Ecto neural progenitor cell (in vitro differentiated cells): ENCODE results near the gene SLC66A3.

Experiments used
- DNase-seq: peaks from one replicate; pipeline ENCODE4 v3.0.0-alpha.2; 2018; ENCODE audit warnings: low spot score

Gene SLC66A3

GRCh38 chr2:11134349-11134748 is 20.9 kb upstream of the SLC66A3 start:
- DNase-seq, result no peak

DNA sequence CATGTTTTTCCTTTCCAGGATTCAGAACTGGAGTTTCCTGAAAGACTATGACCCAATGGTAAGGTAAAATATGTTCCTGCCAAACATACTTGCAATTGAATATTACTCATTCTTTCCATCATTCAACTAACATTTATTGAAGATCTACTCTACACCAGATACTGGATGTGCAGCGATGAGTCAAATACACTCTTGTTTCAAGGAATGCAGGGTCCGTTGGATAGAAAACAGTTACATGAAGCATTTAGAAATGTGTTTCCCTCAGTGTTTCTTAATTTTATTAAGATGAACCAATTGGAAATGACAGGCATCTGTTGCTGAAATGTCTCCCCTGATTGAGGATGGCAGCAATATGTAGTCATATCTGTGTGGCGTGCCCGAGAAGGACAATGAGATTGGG is 14.8 kb upstream of the SLC66A3 start:
- DNase-seq, result no peak

DNA sequence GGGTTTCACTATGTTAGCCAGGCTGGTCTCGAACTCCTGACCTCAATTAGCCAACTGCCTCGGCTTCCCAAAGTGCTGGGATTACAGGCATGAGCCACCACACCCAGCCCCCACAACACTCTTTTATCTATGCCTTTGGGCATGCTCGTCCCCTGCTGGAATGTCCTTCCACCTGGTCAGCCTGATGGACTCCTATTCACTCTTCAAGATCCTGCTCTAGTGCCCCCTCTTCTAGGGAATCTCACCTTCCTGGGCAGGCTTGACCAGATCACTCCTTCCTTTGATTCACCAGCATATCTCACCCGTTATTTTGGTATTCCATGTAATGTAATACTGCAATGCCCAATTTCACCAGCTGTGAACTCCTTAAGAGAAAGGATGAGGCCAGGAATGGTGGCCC is 13.9 kb upstream of the SLC66A3 start:
- DNase-seq, result no peak

DNA sequence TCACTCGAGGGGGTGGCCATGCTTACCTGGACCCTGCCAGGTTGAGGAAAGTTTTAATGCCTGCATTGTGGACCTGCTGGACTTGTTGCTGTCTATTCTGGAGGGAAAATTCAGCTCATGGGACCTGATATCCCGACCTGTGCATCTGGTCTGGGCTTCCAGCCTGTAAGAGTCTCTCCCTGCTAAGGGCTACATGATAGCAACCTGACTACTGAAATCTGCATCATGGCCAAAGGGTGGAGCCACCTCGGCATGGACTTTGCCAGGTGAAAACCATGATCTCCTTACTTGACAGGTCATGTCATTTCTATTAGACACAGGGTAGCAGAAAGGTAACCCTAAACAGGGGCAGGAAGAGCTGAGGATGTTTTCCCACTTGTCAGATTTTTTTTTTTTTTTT is 12.9 kb upstream of the SLC66A3 start:
- DNase-seq, result no peak

DNA sequence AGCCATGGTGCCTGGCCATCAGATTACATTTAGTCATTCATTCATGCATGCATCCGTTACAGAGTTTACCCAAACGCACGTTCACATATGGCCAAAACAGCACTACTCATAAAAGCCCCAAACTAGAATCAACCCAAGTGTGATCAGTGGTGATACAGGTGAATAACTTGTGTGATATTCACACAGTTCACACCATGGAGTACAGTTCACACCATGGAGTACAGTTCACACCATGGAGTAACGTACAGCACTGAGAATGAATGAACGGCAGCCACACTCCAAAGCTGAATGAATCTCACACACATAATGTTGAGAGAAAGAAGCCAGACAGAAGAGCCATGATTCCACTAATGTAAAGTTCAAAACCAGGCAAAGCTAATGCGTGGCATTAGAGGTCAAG is 12.3 kb upstream of the SLC66A3 start:
- DNase-seq, result no peak

DNA sequence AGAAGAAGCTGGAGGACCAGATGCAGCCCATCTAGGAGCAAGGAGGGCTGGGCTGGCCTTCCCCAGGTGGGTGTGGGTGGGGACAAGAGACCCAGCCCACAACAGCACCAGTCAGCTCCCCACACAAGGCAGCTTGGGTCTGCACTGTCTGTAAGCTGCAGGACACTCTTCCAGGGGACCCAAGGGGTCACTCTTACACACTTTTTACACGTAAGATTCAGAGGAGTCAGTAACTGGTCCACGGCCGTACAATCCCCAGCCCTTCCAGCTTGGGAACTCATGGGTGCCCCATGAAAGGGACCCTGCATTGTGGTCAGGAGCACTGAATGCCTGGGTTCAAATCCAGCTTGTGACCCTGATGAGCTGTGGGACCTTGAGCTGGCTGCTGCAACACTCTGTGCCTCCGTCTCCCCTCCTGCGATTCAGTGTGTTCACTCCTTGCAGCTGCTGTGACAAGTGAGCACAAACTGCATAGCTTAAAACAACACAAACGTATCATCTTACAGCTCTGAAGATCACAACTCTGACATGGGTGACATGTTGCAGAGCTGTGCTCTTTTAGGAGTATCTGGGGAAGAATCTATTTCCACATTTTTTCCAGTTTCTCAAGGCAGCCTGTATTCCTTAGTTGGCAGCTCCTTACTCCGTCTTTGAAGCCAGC is 11.1 kb upstream of the SLC66A3 start:
- no peak for DNase-seq

DNA sequence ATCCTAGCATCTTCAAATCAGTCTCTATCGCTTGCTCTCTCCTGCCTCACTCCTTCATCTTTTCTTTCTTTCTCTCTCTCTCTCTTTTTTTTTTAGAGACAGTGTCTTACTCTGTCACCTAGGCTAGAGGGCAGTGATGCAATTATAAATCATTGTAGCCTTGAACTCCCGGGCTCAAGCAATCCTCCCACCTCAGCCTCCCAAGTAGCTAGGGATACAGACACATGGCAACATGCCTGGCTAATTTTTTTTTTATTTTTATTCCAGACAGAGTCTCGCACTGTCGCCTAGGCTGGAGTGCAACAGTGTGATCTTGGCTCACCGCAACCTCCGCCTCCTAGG is 10.6 kb upstream of the SLC66A3 start:
- DNase-seq, result no peak

DNA sequence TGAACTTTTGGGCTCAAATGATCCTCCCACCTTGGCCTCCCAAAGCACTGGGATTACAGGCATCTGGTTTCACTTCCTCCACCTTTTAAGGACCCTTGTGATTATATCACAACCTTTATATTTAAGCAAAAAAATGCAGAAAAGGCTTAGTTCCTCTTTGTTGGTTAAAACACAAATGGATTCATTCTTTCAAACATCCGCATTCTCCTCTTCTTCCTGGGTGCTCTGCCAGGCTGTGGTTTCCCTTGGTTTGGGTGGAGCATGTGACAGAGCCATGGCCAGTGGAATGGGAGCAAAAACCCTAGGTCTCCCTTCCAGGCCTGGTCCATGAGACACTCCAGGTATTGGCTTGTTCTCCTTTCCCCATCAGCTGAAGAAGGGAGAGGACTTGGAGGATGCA is 9.9 kb upstream of the SLC66A3 start:
- no peak for DNase-seq

GRCh38 chr2:11146076-11146475 is 9.2 kb upstream of the SLC66A3 start:
- no peak for DNase-seq

DNA sequence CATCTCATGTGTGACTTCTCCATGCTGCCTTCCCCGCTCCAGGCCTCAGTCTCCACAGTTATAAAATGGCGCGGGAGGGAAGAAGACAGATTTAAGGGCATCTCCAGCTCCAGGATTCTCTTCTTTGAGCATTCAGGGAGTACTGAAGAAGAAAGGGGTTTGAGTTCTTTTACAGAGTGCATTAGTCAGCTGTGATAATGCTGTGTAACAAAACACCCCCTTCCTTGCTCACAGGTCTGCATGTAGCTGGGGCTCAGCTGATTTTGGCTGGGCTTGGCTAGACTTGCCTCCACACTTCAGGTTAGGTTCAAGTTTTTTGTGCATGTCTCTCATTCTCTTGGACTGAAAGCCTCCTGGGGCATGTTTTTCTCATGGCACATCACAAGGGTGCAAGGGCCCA is 8.0 kb upstream of the SLC66A3 start:
- DNase-seq, result no peak

DNA sequence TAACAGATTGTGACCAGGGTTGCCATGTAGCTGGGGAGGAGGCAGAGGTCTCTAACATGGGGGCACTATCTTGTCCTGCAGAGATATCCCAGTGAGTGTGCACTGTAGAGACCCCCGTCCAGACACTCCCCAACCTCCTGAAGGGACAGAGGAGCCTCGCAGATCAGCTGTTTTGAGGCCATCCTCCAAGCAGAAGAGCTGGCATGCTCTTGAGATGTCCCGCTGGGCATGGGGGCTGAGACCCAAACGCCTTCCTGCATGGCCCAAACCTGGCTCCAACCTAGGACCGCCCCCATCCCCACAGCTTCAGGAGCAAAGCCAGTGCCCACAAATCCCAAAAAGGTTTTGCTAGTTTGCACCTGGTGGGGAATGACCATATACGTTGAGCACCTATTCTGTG is 2.7 kb upstream of the SLC66A3 start:
- DNase-seq, result no peak

GRCh38 chr2:11154016-11154922 is 998 bp upstream of the SLC66A3 start:
- DNase-seq, result no peak

- DNase-seq, result peak; percentile 99
These were observed 315 bp upstream of the SLC66A3 start for GRCh38 chr2:11154923-11155380.

DNA sequence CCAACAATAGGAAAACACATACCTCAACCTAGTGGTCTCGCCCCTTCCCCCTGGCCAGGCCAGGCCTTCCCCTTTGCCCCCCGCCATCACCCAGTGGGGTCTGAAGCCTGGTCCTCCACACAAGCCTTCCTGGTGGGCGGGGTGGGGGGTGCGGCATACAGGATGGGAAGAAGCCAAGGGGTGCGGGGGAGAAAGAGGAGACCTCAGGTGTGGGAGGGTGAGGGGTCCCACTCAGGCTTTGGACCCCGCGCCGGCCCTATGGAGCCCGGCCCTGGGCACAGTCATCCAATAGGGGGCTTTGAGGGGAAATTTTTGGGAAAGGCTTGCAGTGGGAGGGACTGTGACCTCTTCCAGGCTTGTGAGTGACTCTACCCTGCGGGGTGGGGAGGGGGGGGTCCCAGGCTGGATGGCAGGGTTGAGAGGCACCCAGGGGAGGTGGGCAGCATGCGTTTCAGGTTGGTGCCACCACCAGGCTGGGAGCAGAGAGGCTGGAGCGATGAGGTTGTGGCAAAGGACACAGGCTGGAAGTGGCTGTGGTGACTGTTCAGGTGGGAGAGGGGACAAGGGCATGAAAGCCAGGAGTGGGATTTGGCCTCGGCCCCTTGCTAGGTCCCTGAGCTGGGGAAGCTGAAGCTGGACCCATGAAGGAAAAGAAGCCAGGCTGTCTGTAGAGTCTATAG is 1.3 kb downstream of the SLC66A3 start:
- DNase-seq, result no peak

- DNase-seq, result no peak
These were observed 2.0 kb downstream of the SLC66A3 start for GRCh38 chr2:11157296-11157695.

- no peak for DNase-seq
These were observed 2.5 kb downstream of the SLC66A3 start for GRCh38 chr2:11157731-11158130.

- DNase-seq, result no peak
These were observed 3.8 kb downstream of the SLC66A3 start for GRCh38 chr2:11158916-11159573.

DNA sequence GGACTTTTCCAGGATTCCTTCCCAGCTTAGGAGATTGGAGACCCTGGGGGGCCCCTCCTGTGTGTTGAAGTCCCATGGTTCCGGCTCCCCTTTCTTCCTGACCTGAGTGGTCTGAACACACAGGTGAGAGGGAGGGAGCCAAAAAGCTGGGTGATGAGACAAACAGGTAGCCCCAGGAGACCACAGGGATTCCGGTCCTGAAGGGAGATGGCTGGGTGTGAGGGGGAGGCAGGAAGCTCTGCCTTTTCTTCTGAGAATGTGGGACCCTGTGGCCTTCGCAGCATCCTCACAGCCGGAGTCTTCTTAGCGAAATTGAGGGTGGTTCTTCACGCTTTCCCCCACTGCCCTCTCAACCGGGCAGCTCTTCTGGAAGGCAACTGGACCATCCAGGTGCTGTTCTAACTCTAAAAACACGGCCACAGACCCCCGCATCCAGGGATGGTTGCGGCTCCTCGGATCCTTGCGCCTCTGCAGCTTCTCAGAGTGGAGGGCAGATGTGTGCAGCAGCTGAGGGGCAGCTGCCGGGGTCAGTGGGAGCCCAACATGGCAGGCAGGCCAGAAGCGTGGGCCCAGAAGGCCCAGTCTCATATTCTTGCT is 4.4 kb downstream of the SLC66A3 start:
- peak; percentile 45 for DNase-seq

GRCh38 chr2:11160256-11160655 is 5.0 kb downstream of the SLC66A3 start:
- DNase-seq, result no peak

DNA sequence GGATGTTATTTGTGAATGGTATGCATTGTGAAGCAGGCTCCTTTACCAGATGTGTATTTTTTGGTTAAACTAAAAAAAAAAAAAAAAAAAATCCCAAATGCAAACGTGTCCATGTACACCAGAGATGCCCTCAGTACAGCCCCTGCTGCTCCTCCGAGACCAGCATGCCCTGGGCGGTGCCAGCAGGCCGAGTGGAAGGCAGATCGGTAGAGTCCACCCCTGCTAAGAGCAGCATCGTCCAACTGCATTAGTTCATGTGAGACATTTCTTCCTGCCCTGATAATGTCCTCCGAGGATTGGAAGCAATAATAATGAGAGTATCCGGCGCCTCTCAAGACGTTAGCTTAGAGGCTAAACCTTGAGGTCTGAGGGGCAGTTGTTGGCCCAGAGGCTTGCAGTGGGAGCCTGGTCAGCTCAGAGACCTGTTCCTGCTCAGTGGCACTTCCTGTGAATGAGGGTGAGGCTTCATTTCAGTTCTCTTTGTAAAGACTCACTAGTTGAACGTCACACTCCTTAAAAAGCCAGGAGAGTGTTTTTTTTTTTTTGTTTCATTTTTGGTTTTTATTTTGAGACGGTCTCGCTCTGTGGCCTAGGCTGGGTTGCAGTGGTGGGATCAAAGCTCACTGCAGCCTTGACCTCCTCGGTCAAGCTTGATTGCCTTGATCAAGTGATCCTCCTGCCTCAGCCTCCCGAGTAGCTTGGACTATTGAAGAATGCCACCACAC is 5.6 kb downstream of the SLC66A3 start:
- no peak for DNase-seq

- peak; percentile 42 for DNase-seq
These were observed 6.5 kb downstream of the SLC66A3 start for GRCh38 chr2:11161747-11162146.
